ENCODE results near the gene NOS1AP.

- TF ChIP-seq POLR2A (IDR thresholded peaks at IDR 0.05): no peak
- TF ChIP-seq, protein P1, sequence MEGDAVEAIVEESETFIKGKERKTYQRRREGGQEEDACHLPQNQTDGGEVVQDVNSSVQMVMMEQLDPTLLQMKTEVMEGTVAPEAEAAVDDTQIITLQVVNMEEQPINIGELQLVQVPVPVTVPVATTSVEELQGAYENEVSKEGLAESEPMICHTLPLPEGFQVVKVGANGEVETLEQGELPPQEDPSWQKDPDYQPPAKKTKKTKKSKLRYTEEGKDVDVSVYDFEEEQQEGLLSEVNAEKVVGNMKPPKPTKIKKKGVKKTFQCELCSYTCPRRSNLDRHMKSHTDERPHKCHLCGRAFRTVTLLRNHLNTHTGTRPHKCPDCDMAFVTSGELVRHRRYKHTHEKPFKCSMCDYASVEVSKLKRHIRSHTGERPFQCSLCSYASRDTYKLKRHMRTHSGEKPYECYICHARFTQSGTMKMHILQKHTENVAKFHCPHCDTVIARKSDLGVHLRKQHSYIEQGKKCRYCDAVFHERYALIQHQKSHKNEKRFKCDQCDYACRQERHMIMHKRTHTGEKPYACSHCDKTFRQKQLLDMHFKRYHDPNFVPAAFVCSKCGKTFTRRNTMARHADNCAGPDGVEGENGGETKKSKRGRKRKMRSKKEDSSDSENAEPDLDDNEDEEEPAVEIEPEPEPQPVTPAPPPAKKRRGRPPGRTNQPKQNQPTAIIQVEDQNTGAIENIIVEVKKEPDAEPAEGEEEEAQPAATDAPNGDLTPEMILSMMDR (IDR thresholded peaks at IDR 0.05): no peak
Observed at GRCh38 chr1:162186406-162186805, 116.9 kb downstream of the NOS1AP start.

All from lower leg skin (tissue), 3 donors.